ENCODE results near the gene SLC44A1. TPM values are rescaled to one million over a fixed set of nuclear protein-coding genes. Genes with fewer than 3 reads are reported as not detected.

The SLC44A1 gene
- total RNA-seq (29.4 and 38.7 TPM in 2 replicates), polyA plus RNA-seq (32.4 and 54.2 TPM in 2 replicates)

GRCh38 chr9:105244003-105244733 lies at the start of gene SLC44A1:
Gene SLC44A1, plus strand, starts transcription at chr9:105244651. Its CDS starts 218 bp downstream, at chr9:105244869.
- Histone ChIP-seq H3K9me3 (ENCODE audit: low read depth) (no peaks in the 10 kb centered on the region), H3K27me3 (no peaks in the 10 kb centered on the region), H3K36me3 (no peaks in the 10 kb centered on the region), H3K4me3 (peak within 1 kb of the TSS; percentile 83), H3K4me1 (ENCODE audit: low read depth) (peaks cover 37% of the 10 kb centered on the region), H3K27ac (peak within 1 kb of the TSS; percentile 77)
- TF ChIP-seq CTCF (IDR thresholded peaks at IDR 0.05; ENCODE audit: low read depth, low read length) = no peak
- DNase-seq (ENCODE audit: low read depth in 1 of 2, low spot score in 1 of 2) = peak; percentile 97 to 99

GRCh38 chr9:105195259-105195658 lies 49.2 kb upstream of the SLC44A1 start:
- no peak for TF ChIP-seq CTCF (IDR thresholded peaks at IDR 0.05; ENCODE audit: low read depth, low read length)
- H3K27ac ChIP-seq = no peak overlapping the region
- no peaks in the 10 kb centered on the region for H3K27me3 ChIP-seq
- H3K36me3 ChIP-seq = no peaks in the 10 kb centered on the region
- H3K4me3 ChIP-seq = no peak overlapping the region
- no peaks in the 10 kb centered on the region for H3K9me3 ChIP-seq (ENCODE audit: low read depth)
- no peaks in the 10 kb centered on the region for H3K4me1 ChIP-seq (ENCODE audit: low read depth)
- DNase-seq (ENCODE audit: low read depth in 1 of 2, low spot score in 1 of 2) = no peak

GRCh38 chr9:105198023-105198422 lies 46.4 kb upstream of the SLC44A1 start:
- TF ChIP-seq CTCF (IDR thresholded peaks at IDR 0.05; ENCODE audit: low read depth, low read length) = no peak
- Histone ChIP-seq H3K9me3 (ENCODE audit: low read depth) (no peaks in the 10 kb centered on the region), H3K4me1 (ENCODE audit: low read depth) (no peaks in the 10 kb centered on the region), H3K36me3 (no peaks in the 10 kb centered on the region), H3K27me3 (no peaks in the 10 kb centered on the region), H3K4me3 (no peak overlapping the region), H3K27ac (no peak overlapping the region)
- DNase-seq (ENCODE audit: low read depth in 1 of 2, low spot score in 1 of 2) = no peak

- H3K4me3 ChIP-seq = no peak overlapping the region
- no peak overlapping the region for H3K27ac ChIP-seq
- DNase-seq (ENCODE audit: low read depth in 1 of 2, low spot score in 1 of 2) = no peak
- H3K4me1 ChIP-seq (ENCODE audit: low read depth) = no peaks in the 10 kb centered on the region
- H3K27me3 ChIP-seq = no peaks in the 10 kb centered on the region
- no peaks in the 10 kb centered on the region for H3K36me3 ChIP-seq
- TF ChIP-seq CTCF (IDR thresholded peaks at IDR 0.05; ENCODE audit: low read depth, low read length) = no peak
- no peaks in the 10 kb centered on the region for H3K9me3 ChIP-seq (ENCODE audit: low read depth)
These were observed 45.6 kb upstream of the SLC44A1 start for GRCh38 chr9:105198865-105199264.

- H3K27me3 ChIP-seq = no peaks in the 10 kb centered on the region
- no peak overlapping the region for H3K27ac ChIP-seq
- H3K36me3 ChIP-seq = no peaks in the 10 kb centered on the region
- H3K4me3 ChIP-seq = no peak overlapping the region
- no peaks in the 10 kb centered on the region for H3K4me1 ChIP-seq (ENCODE audit: low read depth)
- no peaks in the 10 kb centered on the region for H3K9me3 ChIP-seq (ENCODE audit: low read depth)
- peak in 1 of 2 donors; percentile 22 for DNase-seq (ENCODE audit: low read depth in 1 of 2, low spot score in 1 of 2)
- TF ChIP-seq CTCF (IDR thresholded peaks at IDR 0.05; ENCODE audit: low read depth, low read length) = no peak
These were observed 40.0 kb upstream of the SLC44A1 start for GRCh38 chr9:105204416-105204815.

Data from cardiac muscle cell (in vitro differentiated cells and primary cell).